DOHH2 (cell line): ENCODE measurements around the gene POU2F2.
A peak's percentile ranks its signal among the peaks of the same experiment; 100 is the strongest.

Experiments
- CTCF ChIP-seq: fragments of 200-600 bp; sonication (generic); IDR thresholded peaks from one replicate; pipeline ENCODE4 v1.5.1; 2014; ENCODE audit warnings: antibody characterized with exemption, mild to moderate bottlenecking, low read depth, low read length; ENCODE audit not compliant: poor library complexity, severe bottlenecking
- EZH2phosphoT487 ChIP-seq: fragments of 200-600 bp; sonication (generic); IDR thresholded peaks from 2 replicates; pipeline ENCODE4 v1.6.1; 2017; ENCODE audit warnings: borderline replicate concordance, mild to moderate bottlenecking, antibody characterized with exemption, low read length, moderate library complexity, mixed read lengths

GRCh38 chr19:42132851-42133528 is 744 bp upstream of the POU2F2 start:
- TF ChIP-seq CTCF (peak; percentile 86), EZH2phosphoT487 (no peak)
